ENCODE results near the gene RGS8. TPM values are rescaled to one million over a fixed set of nuclear protein-coding genes. Genes with fewer than 3 reads are reported as not detected.

The RGS8 gene
- total and polyA plus RNA-seq, 10 of the 15 experiments (the other 5 are each of a cell fraction or from before 2014, with no cell fraction given): 0.03 to 0.62 (median 0.33) TPM

- DNase-seq (ENCODE audit: low read depth, low spot score): no peak
- no peaks in the 10 kb centered on the region for H3K27me3 ChIP-seq (replicated peaks in 1 of 2; ENCODE audit: control insufficient read depth in 2 of 2, insufficient read depth in 2 of 2, low read length in 1 of 2)
- ChIA-PET POLR2A (no interaction called here), CTCF (interaction anchor here (0.6 to 4.0 kb wide), 3 partner anchors 8 to 13 kb away, joined by 3 to 23 read pairs (median 3); no protein-coding TSS in a partner anchor), SMC1A (ENCODE audit: uncharacterized antibody, unreplicated experiment) (interaction anchor here (0.7 to 1.0 kb wide), 5 partner anchors 8 to 68 kb away, joined by 3 read pairs; no protein-coding TSS in a partner anchor), RAD21 (ENCODE audit: unreplicated experiment) (interaction anchor here (1.1 kb wide), 1 partner anchor 113 kb away, joined by 3 read pairs; no protein-coding TSS in a partner anchor)
- H3K4me3 ChIP-seq: no peak overlapping the region
- no peak overlapping the region for H3K4me2 ChIP-seq (ENCODE audit: control insufficient read depth, insufficient read depth)
- no peaks in the 10 kb centered on the region for H3K79me2 ChIP-seq (ENCODE audit: control insufficient read depth, insufficient read depth, low read length)
- BruUV-seq (replicated peaks): no TSS peak
- ATAC-seq: no peak
- WGBS (ENCODE audit: insufficient coverage, insufficient replicate concordance, low lambda C conversion rate, missing lambda C conversion rate): 77% methylated on average over 4 of the region's 4 CpGs
- in situ Hi-C loops (cut with MboI) (no loop called here), intact Hi-C loops (cut with micrococcal nuclease; ENCODE audit: unreplicated experiment) (no loop called here)
- no peaks in the 10 kb centered on the region for H3K36me3 ChIP-seq (ENCODE audit: control insufficient read depth in 2 of 2, insufficient read depth in 2 of 2, low read length in 1 of 2)
- FAIRE-seq: no peak
- H2AFZ ChIP-seq (ENCODE audit: control insufficient read depth, low read depth, low read length): no peak overlapping the region
- H3K4me1 ChIP-seq (ENCODE audit: control insufficient read depth, insufficient read depth, low read length): 0 out of 2 replicates have a peak, but pooled peaks cover 9% of the 10 kb centered on the region
- TF ChIP-seq KDM1A (IDR thresholded peaks at IDR 0.05; ENCODE audit: borderline replicate concordance) (no peak), POLR2A (IDR thresholded peaks at IDR 0.05; ENCODE audit: low read depth, low read length) (no peak), BRCA1 (IDR thresholded peaks at IDR 0.05; ENCODE audit: low read depth, low read length) (no peak), ZSCAN29 (IDR thresholded peaks at IDR 0.05) (no peak), CEBPB (IDR thresholded peaks at IDR 0.05; ENCODE audit: borderline replicate concordance in 1 of 2, low read depth in 2 of 2, low read length in 2 of 2) (no peak), IRF4 (IDR thresholded peaks at IDR 0.05; ENCODE audit: low read depth, low read length) (no peak), CREB1 (IDR thresholded peaks at IDR 0.05; ENCODE audit: low read depth) (no peak), ZBED1 (IDR thresholded peaks at IDR 0.05; ENCODE audit: borderline replicate concordance) (no peak), TCF12 (IDR thresholded peaks at IDR 0.05; ENCODE audit: low read depth, low read length) (no peak), ZBTB4 (CRISPR knock-in tag; IDR thresholded peaks at IDR 0.05) (no peak)
- TF ChIP-seq, protein P1, sequence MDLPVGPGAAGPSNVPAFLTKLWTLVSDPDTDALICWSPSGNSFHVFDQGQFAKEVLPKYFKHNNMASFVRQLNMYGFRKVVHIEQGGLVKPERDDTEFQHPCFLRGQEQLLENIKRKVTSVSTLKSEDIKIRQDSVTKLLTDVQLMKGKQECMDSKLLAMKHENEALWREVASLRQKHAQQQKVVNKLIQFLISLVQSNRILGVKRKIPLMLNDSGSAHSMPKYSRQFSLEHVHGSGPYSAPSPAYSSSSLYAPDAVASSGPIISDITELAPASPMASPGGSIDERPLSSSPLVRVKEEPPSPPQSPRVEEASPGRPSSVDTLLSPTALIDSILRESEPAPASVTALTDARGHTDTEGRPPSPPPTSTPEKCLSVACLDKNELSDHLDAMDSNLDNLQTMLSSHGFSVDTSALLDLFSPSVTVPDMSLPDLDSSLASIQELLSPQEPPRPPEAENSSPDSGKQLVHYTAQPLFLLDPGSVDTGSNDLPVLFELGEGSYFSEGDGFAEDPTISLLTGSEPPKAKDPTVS (IDR thresholded peaks at IDR 0.05; ENCODE audit: low read depth, low read length): no peak
- H4K20me1 ChIP-seq (ENCODE audit: control insufficient read depth, insufficient read depth): no peaks in the 10 kb centered on the region
- H3K9me3 ChIP-seq (replicated peaks; ENCODE audit: control insufficient read depth, insufficient read depth, low read length): no peaks in the 10 kb centered on the region
- H3K9ac ChIP-seq (ENCODE audit: control insufficient read depth, insufficient read depth, low read length): no peak overlapping the region
- no peak overlapping the region for H3K27ac ChIP-seq (ENCODE audit: control insufficient read depth, insufficient read depth)
These were observed 15.1 kb downstream of the RGS8 start for GRCh38 chr1:182669266-182669665.

Measured in GM12878 (cell line).